Hepatic stellate cell (primary cell): ENCODE measurements around the gene PLA2R1.
"Not testable (repeated sequence)": the region's sequence is repeated elsewhere in the genome, so short reads cannot be mapped to it uniquely, and the experiment has no call there.

Experiments used
- DNase-seq: peaks from one replicate; pipeline ENCODE4 v3.0.0; 2011; ENCODE audit warnings: low spot score

PLA2R1 gene

GRCh38 chr2:159982270-159982669 is 80.1 kb downstream of the PLA2R1 start:
- no peak for DNase-seq

DNA sequence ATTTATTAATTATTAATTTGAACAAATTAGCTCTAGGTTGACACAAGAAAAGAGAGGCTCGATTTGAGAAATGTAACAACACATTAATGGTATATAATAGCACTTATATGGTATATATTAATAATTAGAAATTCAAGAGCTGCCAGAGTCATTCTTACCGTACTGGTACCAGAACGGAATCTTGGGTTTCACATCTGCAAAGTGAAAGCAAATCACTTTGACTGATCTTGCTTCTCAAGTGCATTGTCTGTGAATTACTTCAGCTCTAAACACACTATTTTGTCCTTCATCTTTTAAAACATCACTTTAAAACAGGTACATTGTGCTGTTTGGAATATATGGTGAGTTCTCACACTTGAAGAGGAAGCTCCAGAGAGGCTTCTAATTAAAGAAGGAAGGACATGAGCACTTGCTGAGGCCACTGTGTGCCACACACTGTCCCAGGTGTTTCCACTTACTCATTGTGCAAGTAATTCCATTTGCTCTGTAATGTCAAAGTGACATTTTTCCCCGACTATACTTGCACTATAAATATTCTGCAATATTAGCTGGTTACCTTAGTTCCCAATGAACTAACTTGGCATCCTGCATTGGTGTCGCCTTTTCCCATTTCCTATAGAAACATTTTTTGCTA is 85.8 kb downstream of the PLA2R1 start:
- no peak for DNase-seq

GRCh38 chr2:159973325-159973724 is 89.1 kb downstream of the PLA2R1 start:
- no peak for DNase-seq

GRCh38 chr2:159971365-159972152 is 90.9 kb downstream of the PLA2R1 start:
- DNase-seq = no peak

- not testable (repeated sequence) for DNase-seq
These were observed 91.9 kb downstream of the PLA2R1 start for GRCh38 chr2:159970548-159970947.

DNA sequence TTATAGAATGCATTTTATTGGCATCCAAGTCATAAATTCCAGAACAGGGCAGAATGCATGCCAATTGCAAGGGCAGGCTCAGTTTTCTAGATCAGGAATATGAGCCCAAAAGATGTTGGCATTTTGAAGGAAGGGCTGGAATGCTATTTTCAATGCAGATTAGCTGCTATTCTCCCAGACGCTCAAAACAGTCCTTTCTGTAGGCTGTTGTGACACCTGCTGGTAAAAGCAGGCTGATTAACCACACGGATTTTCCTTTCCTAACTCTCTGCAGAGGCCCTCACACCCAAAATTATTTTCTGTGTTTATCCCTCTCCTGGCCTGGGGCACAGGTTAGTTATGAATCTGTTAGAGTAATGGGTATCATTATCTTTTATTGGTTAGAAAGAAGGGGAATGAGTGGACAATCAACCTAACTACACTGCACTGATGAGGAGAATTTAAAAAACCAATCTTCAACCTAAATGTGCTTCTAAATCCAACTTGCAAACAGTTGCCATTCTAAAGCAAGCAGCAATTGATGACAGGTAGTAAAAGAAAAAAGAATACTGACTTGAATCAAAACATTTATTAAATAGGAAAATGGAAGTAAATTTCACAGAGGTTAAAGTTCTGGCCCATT is 94.0 kb downstream of the PLA2R1 start:
- DNase-seq = peak; percentile 23

- no peak for DNase-seq
These were observed 98.7 kb downstream of the PLA2R1 start for GRCh38 chr2:159963700-159964099.

GRCh38 chr2:159962513-159962912 is 99.9 kb downstream of the PLA2R1 start:
- DNase-seq = not testable (repeated sequence)

GRCh38 chr2:159961451-159961850 is 101.0 kb downstream of the PLA2R1 start:
- DNase-seq = no peak

- DNase-seq = no peak
These were observed 101.4 kb downstream of the PLA2R1 start for GRCh38 chr2:159961037-159961436.

DNA sequence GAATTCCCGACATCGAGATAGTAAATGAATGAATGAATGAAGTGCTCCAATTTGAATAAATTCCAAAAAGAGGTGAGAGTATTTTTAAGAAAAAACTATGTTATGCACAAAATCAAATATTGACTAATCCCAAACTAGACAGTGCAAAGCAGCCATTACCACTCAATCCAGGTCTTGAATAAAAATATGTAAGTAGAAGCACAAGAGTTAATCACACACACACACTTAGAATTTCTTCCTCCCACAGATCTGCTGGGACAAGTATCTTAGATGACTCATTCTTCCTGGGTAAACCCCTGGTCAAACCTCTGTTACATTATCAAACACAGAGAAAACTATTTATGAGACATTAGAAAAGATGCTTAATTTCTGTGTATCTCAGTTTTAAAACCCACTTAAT is 102.0 kb downstream of the PLA2R1 start:
- DNase-seq = peak; percentile 37

GRCh38 chr2:159959136-159959535 is 103.3 kb downstream of the PLA2R1 start:
- no peak for DNase-seq

DNA sequence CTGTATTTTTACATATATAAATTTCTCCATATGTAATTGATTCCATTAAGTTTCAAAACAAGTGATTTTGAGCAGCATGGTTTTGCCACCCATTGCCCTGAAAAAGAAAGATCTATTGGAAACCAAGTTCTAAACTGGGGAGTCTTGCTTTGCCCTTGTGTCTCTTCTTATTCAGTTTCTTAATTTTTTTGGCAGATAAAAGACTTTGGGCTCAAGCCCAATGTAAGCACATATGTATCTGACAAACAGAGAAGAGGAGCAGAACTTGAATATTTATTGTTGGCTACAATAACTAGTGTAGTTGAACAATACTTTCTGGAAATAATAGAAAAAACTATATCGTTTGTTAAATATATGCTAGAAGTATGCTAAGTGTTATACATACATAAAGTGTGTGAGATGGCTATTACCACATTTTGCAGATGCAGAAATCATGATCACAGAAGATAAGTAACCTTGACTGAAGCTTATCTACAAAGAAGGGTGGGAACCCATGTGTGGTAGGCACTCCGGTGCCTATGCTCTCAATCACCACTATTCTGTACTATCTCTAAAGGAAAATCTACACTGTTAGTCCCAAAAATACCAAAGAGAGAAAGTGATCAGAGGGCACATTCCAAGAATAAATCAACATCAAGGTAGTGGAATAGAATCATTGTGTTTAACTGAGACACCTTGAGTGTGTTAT is 109.1 kb downstream of the PLA2R1 start:
- DNase-seq = no peak

GRCh38 chr2:159946326-159946999 is 116.0 kb downstream of the PLA2R1 start:
- peak; percentile 12 for DNase-seq

DNA sequence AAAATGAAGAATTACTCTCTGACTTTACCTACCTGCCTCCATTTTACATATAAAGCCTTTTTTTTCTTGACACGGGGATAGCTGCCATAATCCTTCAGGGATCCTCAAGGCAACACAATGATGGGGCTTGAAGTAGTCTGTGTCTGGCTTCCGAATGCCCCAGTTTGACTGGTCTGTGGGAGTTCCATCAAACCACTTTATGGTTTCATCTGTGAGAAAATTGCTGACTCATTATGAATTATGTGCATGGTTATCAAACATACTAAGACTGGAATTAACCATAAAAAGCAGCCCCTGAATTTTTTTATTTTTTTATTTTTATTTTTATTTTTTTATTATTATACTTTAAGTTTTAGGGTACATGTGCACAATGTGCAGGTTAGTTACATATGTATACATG is 117.5 kb downstream of the PLA2R1 start:
- DNase-seq = no peak

- DNase-seq = no peak
These were observed 120.3 kb downstream of the PLA2R1 start for GRCh38 chr2:159942146-159942545.

GRCh38 chr2:159941729-159942128 is 120.7 kb downstream of the PLA2R1 start:
- no peak for DNase-seq

DNA sequence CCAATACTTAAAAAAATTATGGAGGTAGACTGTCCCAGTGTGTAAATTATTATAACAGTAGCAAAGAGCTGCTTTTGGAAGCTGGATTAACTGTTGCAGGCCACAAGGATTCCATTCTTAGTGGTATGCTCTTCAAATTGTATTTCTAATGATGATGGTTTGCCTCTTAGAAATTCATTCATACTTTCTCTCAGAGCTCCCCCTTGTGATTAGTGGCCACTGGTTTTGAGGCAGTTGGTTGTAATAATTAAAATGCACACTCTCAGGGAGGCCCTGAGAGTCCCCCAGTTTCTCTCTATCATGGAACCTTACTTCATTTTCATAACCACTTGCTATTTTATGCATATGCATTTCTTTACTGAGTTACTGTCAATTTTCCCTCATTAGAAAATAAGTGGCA is 122.5 kb downstream of the PLA2R1 start:
- DNase-seq = peak; percentile 16

DNA sequence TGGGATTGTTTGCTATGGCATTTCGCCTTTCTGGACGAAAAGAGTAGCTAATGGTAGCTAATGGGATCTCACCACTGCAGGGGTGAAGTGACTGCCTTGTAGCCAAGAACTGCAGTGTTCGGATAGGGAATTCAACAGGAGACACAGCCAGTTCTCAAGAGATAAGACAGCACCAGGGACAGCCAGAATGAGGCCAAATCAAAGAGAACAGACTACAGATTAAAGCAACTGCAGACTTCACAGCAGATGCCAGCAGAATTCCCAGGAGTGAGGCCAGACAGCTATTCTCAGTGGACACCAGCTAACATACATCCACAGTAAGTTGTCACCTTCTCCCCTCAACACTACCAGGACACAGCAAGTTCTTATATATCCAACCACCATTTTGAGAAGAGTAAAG is 124.0 kb downstream of the PLA2R1 start:
- DNase-seq = no peak

- DNase-seq = no peak
These were observed 125.9 kb downstream of the PLA2R1 start for GRCh38 chr2:159936471-159936870.

GRCh38 chr2:159933727-159934049 is 128.7 kb downstream of the PLA2R1 start:
- no peak for DNase-seq

DNA sequence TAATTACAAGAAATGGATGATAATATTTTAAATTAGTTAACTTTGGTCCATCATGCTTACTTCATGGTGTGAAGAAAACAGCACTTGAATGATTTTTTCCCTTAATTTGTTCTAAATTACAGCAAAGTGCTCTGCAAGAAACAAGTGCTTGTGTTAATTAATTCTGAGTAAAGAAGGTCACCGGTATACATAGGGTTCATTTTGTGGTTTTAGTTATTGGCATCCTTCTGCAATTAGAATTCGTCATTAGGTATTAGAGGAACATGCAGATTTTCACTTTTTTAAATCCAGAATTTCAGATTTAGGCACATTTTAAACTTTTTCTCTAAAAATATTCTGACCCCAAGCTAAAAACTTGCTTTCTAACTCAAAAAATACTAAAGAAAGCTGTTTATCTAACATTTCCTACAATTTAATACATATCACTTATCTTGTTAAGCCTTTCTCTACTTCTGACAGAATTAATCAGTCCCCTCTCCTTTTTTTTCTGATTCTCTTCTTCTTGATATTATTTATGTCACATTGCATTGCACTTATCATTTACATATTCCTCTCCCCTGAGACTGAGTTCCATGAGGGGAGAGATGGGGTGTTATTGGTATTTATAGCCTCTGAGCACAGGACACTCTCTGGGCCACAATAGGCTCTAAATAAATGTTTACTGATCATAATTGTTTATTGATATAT is 129.2 kb downstream of the PLA2R1 start:
- DNase-seq = no peak
